CD1c-positive myeloid dendritic cell (primary cell): ENCODE results near the gene MYO7B.
A peak's percentile ranks its signal among the peaks of the same experiment; 100 is the strongest.

Experiments used
- DNase-seq: peaks from one replicate; pipeline ENCODE4 v3.0.0-alpha.2; 2016; ENCODE audit errors: extremely low spot score

The MYO7B gene

DNA sequence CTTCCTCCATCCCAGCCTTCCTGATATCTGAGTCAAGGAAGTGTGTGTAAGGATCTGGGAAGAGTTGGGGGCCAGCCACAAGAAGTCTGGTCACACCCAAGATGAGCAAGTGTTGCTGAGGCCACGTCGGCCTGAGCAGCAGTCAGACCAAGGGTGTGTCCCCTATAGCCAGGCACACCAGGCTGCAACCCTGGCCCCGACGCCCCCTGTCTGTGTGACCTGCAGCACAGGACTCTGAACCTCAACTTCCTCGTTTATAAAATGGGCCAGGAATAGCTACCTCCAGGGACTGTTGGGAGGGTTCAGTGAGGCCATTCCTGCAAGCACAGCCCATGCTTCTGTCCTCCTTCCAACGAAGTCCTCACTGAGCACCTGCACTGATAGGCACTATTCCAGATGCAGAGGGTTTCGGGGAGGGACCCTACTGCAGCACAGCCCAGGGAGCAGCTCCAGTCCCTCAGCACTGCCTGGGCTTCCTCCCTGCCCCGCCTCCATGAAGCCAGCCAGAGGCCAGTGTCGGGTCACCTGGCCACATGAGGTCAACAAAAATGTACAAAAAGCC is 126.5 kb downstream of the MYO7B start:
- DNase-seq = no peak

DNA sequence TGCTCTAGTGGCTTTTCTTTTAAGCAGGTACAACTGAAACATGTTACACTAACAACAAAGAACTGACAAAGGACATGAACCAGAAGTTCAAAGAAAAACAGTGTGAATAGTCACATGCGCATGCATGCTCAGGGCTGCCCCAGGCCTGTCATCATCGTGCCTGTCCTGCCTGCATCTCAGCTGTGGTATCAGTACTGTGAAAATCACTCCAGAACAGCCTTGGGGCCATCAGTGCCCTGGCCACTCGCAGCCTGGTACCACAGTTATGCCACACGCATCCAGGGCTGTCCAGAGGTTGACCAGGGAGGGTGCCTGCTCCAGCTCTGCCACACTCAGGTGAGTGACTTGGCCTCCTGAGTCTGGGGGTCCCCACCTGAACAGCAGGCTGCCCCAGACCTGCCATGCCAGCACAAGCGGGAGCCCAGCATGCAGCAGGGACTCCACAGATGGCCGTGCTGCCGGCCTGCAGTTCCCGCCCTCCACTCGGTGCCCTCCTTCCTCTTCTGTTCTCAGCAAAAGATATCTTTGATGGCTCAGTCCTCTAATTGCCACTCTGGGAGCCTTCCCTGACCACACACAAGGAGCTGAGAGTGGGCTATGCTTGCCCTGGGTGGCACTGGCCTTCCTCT is 127.6 kb downstream of the MYO7B start:
- no peak for DNase-seq

- DNase-seq = no peak
These were observed 128.1 kb downstream of the MYO7B start for GRCh38 chr2:127663566-127664064.

DNA sequence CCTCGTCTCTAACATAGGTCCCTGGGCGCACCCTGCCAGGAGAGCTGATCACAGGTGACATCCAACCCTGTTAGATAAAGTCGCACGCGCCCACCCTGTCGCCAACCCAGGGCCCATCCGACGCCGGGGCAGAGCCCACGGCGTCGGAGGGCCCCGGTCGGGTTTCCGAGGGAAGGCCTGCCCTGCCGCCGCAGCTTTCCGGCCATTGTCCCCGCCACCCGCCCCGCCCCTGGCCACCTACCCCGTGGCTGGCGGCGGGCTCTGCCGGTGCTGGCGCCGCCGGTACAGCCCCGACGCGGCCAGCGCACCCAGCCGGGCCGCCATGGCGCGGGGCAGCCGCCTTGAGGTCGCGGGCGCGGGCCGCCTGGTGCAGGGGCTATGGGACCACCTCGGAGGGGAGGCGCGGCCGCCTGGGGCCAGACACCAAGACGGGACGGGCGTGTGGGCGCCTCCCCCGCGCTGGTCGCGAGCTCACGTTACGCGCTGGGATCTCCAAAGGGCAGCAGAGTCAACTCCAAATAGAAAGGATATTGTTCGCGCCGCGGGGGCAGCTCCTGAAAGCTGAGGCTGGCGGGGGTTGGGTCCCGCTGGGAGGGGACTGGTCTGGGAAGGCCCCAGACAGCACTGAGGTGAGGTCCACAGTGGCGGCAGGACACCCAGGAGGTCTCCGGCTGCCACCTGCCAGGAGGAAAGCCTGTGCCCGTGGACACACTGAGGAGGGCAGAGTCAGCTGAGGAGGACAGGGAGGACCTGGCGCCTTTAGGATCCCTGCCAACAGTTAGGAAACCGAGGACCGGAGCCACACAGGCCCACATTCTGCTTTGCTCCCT is 128.8 kb downstream of the MYO7B start:
- no peak for DNase-seq

GRCh38 chr2:127664895-127665225 is 129.4 kb downstream of the MYO7B start:
- no peak for DNase-seq

GRCh38 chr2:127665267-127665893 is 129.9 kb downstream of the MYO7B start:
- DNase-seq = no peak

GRCh38 chr2:127669056-127669455 is 133.6 kb downstream of the MYO7B start:
- DNase-seq = no peak

DNA sequence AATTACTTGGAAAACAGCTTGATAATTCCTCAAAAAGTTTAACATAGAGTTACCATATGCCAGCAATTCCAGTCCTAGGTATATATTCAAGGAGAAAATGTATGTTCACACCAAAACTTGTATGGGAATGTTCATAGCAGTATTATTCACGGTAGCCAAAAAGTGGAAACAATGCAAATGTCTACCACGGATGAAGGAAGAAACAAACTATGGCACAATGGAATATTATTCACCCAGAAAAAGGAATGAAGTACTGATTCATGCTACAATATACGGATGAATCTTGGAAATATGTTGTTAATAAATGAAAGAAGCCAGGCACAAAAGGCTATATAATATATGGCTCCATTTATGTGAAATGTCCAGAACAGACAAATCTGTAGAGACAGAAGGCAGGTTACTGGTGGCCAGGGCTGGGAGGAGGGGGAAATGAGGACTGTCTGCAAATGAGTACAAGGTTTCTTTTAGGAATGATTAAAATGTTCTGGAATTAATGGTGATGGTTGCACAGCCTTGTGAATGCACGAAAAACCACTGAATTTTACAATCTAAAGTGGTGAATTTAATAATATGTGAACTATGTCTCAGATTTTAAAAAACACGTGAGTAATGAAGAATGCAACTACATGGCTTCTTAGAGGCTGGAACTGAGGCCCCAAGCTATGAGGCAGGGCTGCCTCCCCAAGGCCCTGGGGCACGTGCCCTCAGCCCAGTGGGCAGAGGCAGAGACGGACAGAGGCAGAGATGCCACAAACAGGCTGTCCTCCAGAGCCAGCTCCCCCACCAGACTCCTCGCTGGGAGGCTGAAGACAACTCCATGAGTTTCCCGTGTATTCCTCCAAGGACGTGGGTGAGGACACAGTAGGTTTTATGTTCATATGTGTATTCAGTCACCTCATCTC is 134.8 kb downstream of the MYO7B start:
- DNase-seq = no peak

- no peak for DNase-seq
These were observed 135.4 kb downstream of the MYO7B start for GRCh38 chr2:127670957-127671290.

DNA sequence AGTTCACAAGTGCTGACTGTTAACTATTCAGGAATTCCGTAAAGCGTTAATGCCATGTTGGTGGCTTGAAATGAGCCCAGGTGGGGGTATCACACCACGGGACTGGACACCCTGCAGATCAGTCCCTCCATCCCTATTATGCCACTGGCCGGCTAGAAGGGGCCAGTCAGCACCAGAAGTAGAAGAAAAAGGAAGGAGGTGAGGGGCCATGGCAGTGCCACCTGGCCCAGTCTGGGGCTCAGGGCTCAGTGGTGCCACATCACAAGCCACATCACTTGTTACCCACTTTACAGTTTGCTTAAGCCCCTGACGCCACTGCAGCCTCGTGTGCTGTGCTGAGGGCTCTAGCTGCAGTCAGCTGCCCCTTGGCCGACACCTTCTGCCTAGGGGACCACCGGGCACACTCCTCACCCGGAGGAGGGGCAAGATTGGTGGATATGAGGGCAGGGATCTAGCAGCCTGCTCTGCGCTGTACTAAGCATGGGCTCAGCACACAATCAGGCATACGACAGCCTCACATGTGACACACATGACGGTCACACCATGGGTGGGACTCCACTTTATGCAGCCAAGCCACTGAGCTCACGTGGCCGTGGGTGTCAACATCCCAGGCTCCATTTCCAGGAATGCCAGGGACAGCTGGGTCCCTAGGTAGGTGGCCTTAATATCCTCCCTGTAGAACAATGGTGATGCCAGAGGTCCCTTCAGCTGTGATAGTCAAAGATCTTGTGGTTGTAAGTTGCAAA is 136.2 kb downstream of the MYO7B start:
- no peak for DNase-seq

- peak; percentile 38 for DNase-seq
These were observed 137.1 kb downstream of the MYO7B start for GRCh38 chr2:127672341-127673224.

GRCh38 chr2:127673291-127674069 is 138.0 kb downstream of the MYO7B start:
- DNase-seq = no peak

- peak; percentile 11 for DNase-seq
These were observed 139.0 kb downstream of the MYO7B start for GRCh38 chr2:127674241-127675209.

- peak; percentile 9 for DNase-seq
These were observed 140.1 kb downstream of the MYO7B start, which contains the start of gene LIMS2 for GRCh38 chr2:127675331-127676261. TSS of gene LIMS2 (minus strand) at chr2:127675530. CDS start at chr2:127675024, 506 bp downstream.

- no peak for DNase-seq
These were observed 141.4 kb downstream of the MYO7B start for GRCh38 chr2:127676906-127677305.

DNA sequence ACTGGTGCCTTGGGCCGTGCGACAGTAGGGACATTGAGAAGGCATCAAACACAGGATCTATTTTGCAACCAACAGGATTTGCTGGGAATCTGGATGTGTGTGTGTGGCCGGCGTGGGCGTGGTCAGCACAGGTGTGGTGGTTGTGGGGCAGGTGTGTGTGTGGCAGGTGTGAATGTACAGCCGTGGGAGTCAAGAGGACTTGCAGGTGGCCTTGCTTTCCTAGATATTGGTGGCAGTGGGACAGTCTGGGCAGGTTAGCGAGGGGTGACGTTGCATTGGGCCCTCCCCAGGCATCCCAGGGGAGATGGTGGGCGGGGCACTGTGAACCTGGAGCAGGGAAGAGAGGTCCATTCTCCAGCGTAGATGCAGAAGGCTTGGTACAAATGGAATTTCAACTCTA is 143.0 kb downstream of the MYO7B start:
- no peak for DNase-seq

DNA sequence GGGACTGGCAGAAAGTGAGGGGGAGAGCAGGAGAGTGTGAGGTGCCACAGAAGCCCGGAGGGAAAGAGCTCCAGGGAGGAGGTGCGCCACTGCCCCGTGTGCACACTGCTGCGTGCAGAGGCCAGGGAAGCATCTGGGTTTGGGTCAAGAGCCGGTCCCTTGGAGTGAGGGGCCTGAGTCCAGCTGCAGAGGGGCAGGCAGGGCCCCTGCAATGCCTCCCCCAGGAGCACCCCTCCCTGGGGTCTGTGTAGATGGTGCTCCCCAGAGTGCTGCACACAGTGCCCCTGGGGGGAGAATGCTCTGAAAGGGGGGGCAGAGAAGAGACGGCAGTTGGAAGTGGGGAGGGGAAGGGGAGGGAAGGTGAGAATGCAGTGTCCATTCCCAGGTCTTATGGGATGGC is 143.5 kb downstream of the MYO7B start:
- no peak for DNase-seq
